T-cell (primary cell): ENCODE measurements around the gene CILP. TPM values are rescaled to one million over a fixed set of nuclear protein-coding genes. Genes with fewer than 3 reads are reported as not detected.

Experiments used
- ATAC-seq, 4 experiments: fragments of 200-7000 bp in 3 of 4; fragments of 150-1000 bp in 1 of 4; cut with Tn5 transposase; replicated peaks in 1 of 4; 1 replicate in 3 of 4; 2 replicates in 1 of 4; pipeline ENCODE4 v1.10.0; 2021; ENCODE audit warnings: moderate library complexity in 3 of 4, mild to moderate bottlenecking in 2 of 4, moderate number of reproducible peaks in 1 of 4
- CTCF ChIA-PET, 2 donors: fragments of 300-600 bp; sonication (Branson Sonifier 250); formaldehyde crosslinking; loops; one replicate each; lab custom pipeline; 2022; ENCODE audit warnings: antibody characterized with exemption in 2 of 2; lab: Charles Lee
- POLR2A ChIA-PET, 2 donors: fragments of 300-600 bp; sonication (Branson Sonifier 250); formaldehyde crosslinking; loops; one replicate each; lab custom pipeline; 2022; ENCODE audit warnings: antibody characterized with exemption in 2 of 2; lab: Charles Lee
- DNase-seq, 35 experiments: peaks; one replicate each; pipeline versions ENCODE4 v3.0.0 to v3.0.0-alpha.2; 2013 to 2023
- H3K27ac ChIP-seq: one replicate; pipeline ENCODE4 v1.5.1; 2013; ENCODE audit warnings: low read length
- H3K27me3 ChIP-seq, 2 experiments: replicated peaks in 1 of 2; 1 replicate in 1 of 2; 2 replicates in 1 of 2; pipeline versions ENCODE4 v1.6.1 to v1.7.0; 2013; ENCODE audit warnings: low read length in 1 of 2, mixed read lengths in 1 of 2; ENCODE audit not compliant: control insufficient read depth in 2 of 2, insufficient read depth in 2 of 2; ENCODE audit errors: extremely low read depth in 1 of 2
- H3K36me3 ChIP-seq, 2 donors: 1 replicate in 1 of 2; 2 replicates in 1 of 2; pipeline versions ENCODE4 v1.6.1 to v1.7.0; 2013; ENCODE audit warnings: low read length in 1 of 2; ENCODE audit not compliant: control insufficient read depth in 2 of 2, insufficient read depth in 1 of 2; ENCODE audit errors: extremely low read depth in 1 of 2
- H3K4me1 ChIP-seq, 2 experiments: 1 replicate in 1 of 2; 2 replicates in 1 of 2; pipeline versions ENCODE4 v1.6.1 to v1.7.0; 2013; ENCODE audit warnings: low read length in 2 of 2, mixed read lengths in 1 of 2; ENCODE audit not compliant: insufficient read depth in 2 of 2, control insufficient read depth in 1 of 2; ENCODE audit errors: extremely low read depth in 1 of 2
- H3K4me3 ChIP-seq, 2 donors: 1 replicate in 1 of 2; 2 replicates in 1 of 2; pipeline versions ENCODE4 v1.5.1 to v1.7.0; 2013; ENCODE audit warnings: mild to moderate bottlenecking in 2 of 2, low read length in 1 of 2, moderate library complexity in 1 of 2; ENCODE audit not compliant: control insufficient read depth in 1 of 2; ENCODE audit errors: extremely low read depth in 1 of 2
- H3K9me3 ChIP-seq: 2 replicates; pipeline ENCODE4 v1.7.0; 2013
- H3K27ac Mint-ChIP-seq, 2 donors: one replicate each; pipeline ENCODE4 v1.8.0; 2020 to 2021; ENCODE audit warnings: mild to moderate bottlenecking in 2 of 2, mixed read lengths in 2 of 2
- H3K27me3 Mint-ChIP-seq, 2 donors: one replicate each; pipeline ENCODE4 v1.8.0; 2021 to 2022; ENCODE audit warnings: mixed read lengths in 2 of 2
- H3K36me3 Mint-ChIP-seq: one replicate; pipeline ENCODE4 v1.8.0; 2021; ENCODE audit warnings: mixed read lengths
- H3K4me1 Mint-ChIP-seq, 3 donors: one replicate each; pipeline ENCODE4 v1.8.0; 2020 to 2022; ENCODE audit warnings: mixed read lengths in 3 of 3, mild to moderate bottlenecking in 1 of 3
- H3K4me3 Mint-ChIP-seq, 3 donors: one replicate each; pipeline ENCODE4 v1.8.0; 2020 to 2022; ENCODE audit warnings: mild to moderate bottlenecking in 3 of 3, mixed read lengths in 3 of 3, moderate library complexity in 3 of 3
- H3K9me3 Mint-ChIP-seq, 3 donors: one replicate each; pipeline ENCODE4 v1.8.0; 2020 to 2022; ENCODE audit warnings: mixed read lengths in 3 of 3
- WGBS: methylation state at CpG from one replicate; pipeline ENCODE4 v1.1.5; 2013; ENCODE audit warnings: missing lambda C conversion rate; ENCODE audit not compliant: insufficient coverage; 5-methylcytosine and 5-hydroxymethylcytosine counted together
- total RNA-seq, 35 experiments: library from RNA in 6 of 35; stranded (reverse) in 6 of 35; fragments of 120-200 nt in 1 of 35; gene quantifications; one replicate each; pipeline versions ENCODE4 v1.2.1 to v1.2.4 and lab custom pipeline; 2013 to 2026

CILP gene
- total RNA-seq, 5 donors from 2014 or later (not counting 1 experiment from before 2014, with no cell fraction given), result 0.16 to 0.67 (median 0.36) TPM

DNA sequence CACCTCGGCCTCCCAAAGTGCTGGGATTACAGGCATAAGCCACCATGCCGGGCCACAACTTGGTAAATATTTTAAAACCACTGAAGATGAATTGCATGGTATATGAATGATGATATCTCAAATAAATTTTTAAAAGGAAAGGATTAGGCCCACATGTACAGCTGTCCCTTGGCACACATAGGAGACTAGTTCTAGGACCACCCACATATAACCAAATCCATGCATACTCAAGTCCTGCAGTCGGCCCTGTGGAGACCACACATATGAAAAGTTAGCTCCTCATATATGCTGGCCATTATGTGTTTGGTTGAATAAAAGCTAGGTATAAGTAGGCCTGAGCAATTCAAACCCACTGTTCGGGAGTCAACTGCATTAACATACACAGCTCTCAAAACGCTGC, 36.8 kb downstream of the CILP start:
- peaks cover 0 to 63% of the 10 kb centered on the region in 2 donors for H3K36me3 ChIP-seq
- no peaks in the 10 kb centered on the region for H3K4me1 ChIP-seq
- H3K27ac ChIP-seq, result no peak overlapping the region
- H3K4me1 Mint-ChIP-seq, result peaks cover 0 to 13% (median 11%) of the 10 kb centered on the region in 3 donors
- H3K36me3 Mint-ChIP-seq, result peaks cover 24% of the 10 kb centered on the region
- no peaks in the 10 kb centered on the region for H3K9me3 Mint-ChIP-seq
- no peak overlapping the region for H3K4me3 Mint-ChIP-seq
- ChIA-PET POLR2A (interaction anchor here in 1 of 2 donors (0.6 kb wide), 1 partner anchor 1180 kb away, joined by 3 read pairs; no protein-coding TSS in a partner anchor), CTCF (no interaction called here)
- no peak overlapping the region for H3K4me3 ChIP-seq
- no CpG with 5 or more reads among the region's 5 CpGs for WGBS
- ATAC-seq (no peak), DNase-seq (no peak)
- no peaks in the 10 kb centered on the region for H3K27me3 ChIP-seq
- no peaks in the 10 kb centered on the region for H3K27me3 Mint-ChIP-seq
- H3K27ac Mint-ChIP-seq, result no peak overlapping the region
- H3K9me3 ChIP-seq, result no peaks in the 10 kb centered on the region

- Histone ChIP-seq H3K9me3 (no peaks in the 10 kb centered on the region), H3K4me3 (no peak overlapping the region), H3K36me3 (peaks cover 0 to 54% of the 10 kb centered on the region in 2 donors), H3K27me3 (no peaks in the 10 kb centered on the region), H3K4me1 (no peaks in the 10 kb centered on the region), H3K27ac (no peak overlapping the region)
- peaks cover 0 to 9% (median 8%) of the 10 kb centered on the region in 3 donors for H3K4me1 Mint-ChIP-seq
- H3K27me3 Mint-ChIP-seq, result no peaks in the 10 kb centered on the region
- no peak overlapping the region for H3K27ac Mint-ChIP-seq
- no peak for DNase-seq
- 100% methylated on average over 1 of the region's 5 CpGs for WGBS
- POLR2A ChIA-PET, result no interaction called here
- no peak overlapping the region for H3K4me3 Mint-ChIP-seq
- H3K36me3 Mint-ChIP-seq, result peaks cover 21% of the 10 kb centered on the region
- H3K9me3 Mint-ChIP-seq, result no peaks in the 10 kb centered on the region
- CTCF ChIA-PET, result interaction anchor here in 1 of 2 donors (0.6 to 1.2 kb wide), 2 partner anchors 10 to 13 kb away, joined by 4 to 6 read pairs; partner anchors contain the start of gene CLPX
- ATAC-seq, result no peak
Observed at GRCh38 chr15:65172531-65172930, 38.7 kb downstream of the CILP start.

DNA sequence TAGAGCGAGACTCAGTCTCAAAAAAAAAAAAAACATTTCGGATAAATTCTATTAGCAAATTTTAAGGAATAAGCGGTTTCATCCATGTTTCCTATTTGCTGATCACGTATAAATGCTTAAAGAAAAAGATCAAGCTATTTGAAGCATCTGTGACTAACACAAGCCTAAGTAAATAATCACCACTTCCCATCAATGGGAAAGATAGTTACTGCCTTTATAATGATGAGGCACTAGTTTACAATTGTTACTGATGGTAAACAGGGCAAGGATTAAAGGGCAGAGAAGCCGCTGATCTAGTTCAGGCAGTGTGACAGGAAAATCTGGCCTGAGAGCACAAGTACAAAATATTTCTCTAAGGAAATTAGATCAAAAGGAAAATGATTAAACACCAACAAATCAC, 39.8 kb downstream of the CILP start:
- Histone ChIP-seq H3K4me3 (no peak overlapping the region), H3K27ac (no peak overlapping the region), H3K9me3 (no peaks in the 10 kb centered on the region), H3K36me3 (peaks cover 0 to 53% of the 10 kb centered on the region in 2 donors), H3K27me3 (no peaks in the 10 kb centered on the region), H3K4me1 (no peaks in the 10 kb centered on the region)
- ATAC-seq, result no peak
- H3K4me3 Mint-ChIP-seq, result no peak overlapping the region
- POLR2A ChIA-PET, result interaction anchor here in 1 of 2 donors (0.7 kb wide), 1 partner anchor 425 kb away, joined by 6 read pairs; no protein-coding TSS in a partner anchor
- no CpG with 5 or more reads among the region's 5 CpGs for WGBS
- H3K36me3 Mint-ChIP-seq, result peaks cover 26% of the 10 kb centered on the region
- no peaks in the 10 kb centered on the region for H3K9me3 Mint-ChIP-seq
- CTCF ChIA-PET, result interaction anchor here in 1 of 2 donors (0.6 kb wide), 1 partner anchor 9 kb away, joined by 5 read pairs; no protein-coding TSS in a partner anchor
- no peaks in the 10 kb centered on the region for H3K27me3 Mint-ChIP-seq
- no peak overlapping the region for H3K27ac Mint-ChIP-seq
- peaks cover 0 to 9% (median 8%) of the 10 kb centered on the region in 3 donors for H3K4me1 Mint-ChIP-seq
- no peak for DNase-seq

GRCh38 chr15:65165875-65166274, 45.4 kb downstream of the CILP start:
- Mint-ChIP-seq H3K27ac (no peak overlapping the region), H3K4me1 (peaks cover 2 to 10% (median 8%) of the 10 kb centered on the region in 3 donors), H3K27me3 (no peaks in the 10 kb centered on the region), H3K4me3 (no peak overlapping the region), H3K36me3 (peaks cover 16% of the 10 kb centered on the region), H3K9me3 (no peaks in the 10 kb centered on the region)
- Histone ChIP-seq H3K9me3 (no peaks in the 10 kb centered on the region), H3K36me3 (peaks cover 0 to 56% of the 10 kb centered on the region in 2 donors), H3K27me3 (no peaks in the 10 kb centered on the region), H3K4me3 (no peak overlapping the region), H3K27ac (no peak overlapping the region), H3K4me1 (no peaks in the 10 kb centered on the region)
- ATAC-seq, result no peak
- WGBS, result no CpG with 5 or more reads among the region's 2 CpGs
- CTCF ChIA-PET, result interaction anchor here in 1 of 2 donors (0.6 kb wide), 1 partner anchor 764 kb away, joined by 3 read pairs; no protein-coding TSS in a partner anchor
- POLR2A ChIA-PET, result no interaction called here
- DNase-seq, result no peak

DNA sequence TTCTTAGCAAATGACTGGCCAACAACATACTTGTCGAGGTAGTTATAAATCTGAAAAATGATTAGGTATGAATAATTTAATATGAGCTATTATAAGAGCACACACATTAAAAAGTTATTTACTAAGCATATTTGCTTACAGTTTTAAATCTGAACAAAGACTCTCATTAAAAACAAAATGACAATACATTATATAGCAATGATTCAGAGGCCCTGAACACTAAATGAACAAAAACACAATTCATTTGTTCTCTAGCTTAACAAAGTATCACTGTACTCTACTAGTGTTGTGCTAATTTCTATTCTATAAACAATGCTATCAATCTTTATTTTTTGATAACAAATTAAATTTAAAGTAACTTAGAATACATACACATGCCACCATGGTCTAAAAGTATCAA, 47.1 kb downstream of the CILP start:
- Histone ChIP-seq H3K27ac (no peak overlapping the region), H3K9me3 (no peaks in the 10 kb centered on the region), H3K27me3 (no peaks in the 10 kb centered on the region), H3K4me1 (no peaks in the 10 kb centered on the region), H3K36me3 (peaks cover 0 to 48% of the 10 kb centered on the region in 2 donors), H3K4me3 (no peak overlapping the region)
- ChIA-PET POLR2A (interaction anchor here in 1 of 2 donors (0.5 kb wide), 1 partner anchor 429 kb away, joined by 5 read pairs; no protein-coding TSS in a partner anchor), CTCF (no interaction called here)
- Mint-ChIP-seq H3K9me3 (no peaks in the 10 kb centered on the region), H3K27ac (no peak overlapping the region), H3K27me3 (no peaks in the 10 kb centered on the region), H3K36me3 (peaks cover 16% of the 10 kb centered on the region), H3K4me1 (peaks cover 6 to 12% (median 10%) of the 10 kb centered on the region in 3 donors), H3K4me3 (no peak overlapping the region)
- no CpG with 5 or more reads among the region's 1 CpG for WGBS
- DNase-seq, result no peak
- no peak for ATAC-seq

GRCh38 chr15:65163041-65163440, 48.2 kb downstream of the CILP start:
- H3K9me3 ChIP-seq, result no peaks in the 10 kb centered on the region
- ChIA-PET CTCF (no interaction called here), POLR2A (no interaction called here)
- no peaks in the 10 kb centered on the region for H3K4me1 ChIP-seq
- peaks cover 0 to 58% of the 10 kb centered on the region in 2 donors for H3K36me3 ChIP-seq
- no peak for DNase-seq
- Mint-ChIP-seq H3K27me3 (no peaks in the 10 kb centered on the region), H3K4me1 (peaks cover 6 to 12% (median 10%) of the 10 kb centered on the region in 3 donors), H3K27ac (no peak overlapping the region), H3K36me3 (peaks cover 16% of the 10 kb centered on the region), H3K9me3 (no peaks in the 10 kb centered on the region), H3K4me3 (no peak overlapping the region)
- no peak overlapping the region for H3K4me3 ChIP-seq
- 100% methylated on average over 2 of the region's 4 CpGs for WGBS
- no peaks in the 10 kb centered on the region for H3K27me3 ChIP-seq
- no peak for ATAC-seq
- no peak overlapping the region for H3K27ac ChIP-seq
